Amniotic epithelial cell (primary cell): Measurements from ENCODE around the gene ASXL1.
"Not testable (repeated sequence)": the region's sequence is repeated elsewhere in the genome, so short reads cannot be mapped to it uniquely, and the experiment has no call there.

Source experiments
- DNase-seq: peaks from one replicate; pipeline ENCODE4 v3.0.0-alpha.2; 2010; ENCODE audit warnings: low read depth

Gene ASXL1

DNA sequence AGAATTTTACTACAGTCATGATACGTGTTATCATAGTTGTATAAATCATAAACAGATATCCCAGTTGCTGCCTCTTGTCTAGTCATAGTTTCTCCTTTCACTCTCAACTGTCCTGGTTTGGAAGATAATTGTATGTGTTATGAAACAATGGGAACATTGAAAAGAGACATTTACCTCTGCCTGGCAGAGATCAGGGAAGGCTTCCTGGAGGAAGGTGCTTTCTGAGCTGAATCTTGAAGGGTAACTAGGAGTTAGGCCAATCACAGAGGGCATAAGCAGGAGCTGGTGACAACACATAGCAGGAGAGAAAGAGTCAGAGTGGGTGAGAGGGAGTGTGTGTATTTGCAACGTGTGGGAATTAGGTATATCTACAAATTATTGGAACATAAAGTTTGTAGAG lies 5.4 kb downstream of the ASXL1 start:
- DNase-seq = peak; percentile 47

DNA sequence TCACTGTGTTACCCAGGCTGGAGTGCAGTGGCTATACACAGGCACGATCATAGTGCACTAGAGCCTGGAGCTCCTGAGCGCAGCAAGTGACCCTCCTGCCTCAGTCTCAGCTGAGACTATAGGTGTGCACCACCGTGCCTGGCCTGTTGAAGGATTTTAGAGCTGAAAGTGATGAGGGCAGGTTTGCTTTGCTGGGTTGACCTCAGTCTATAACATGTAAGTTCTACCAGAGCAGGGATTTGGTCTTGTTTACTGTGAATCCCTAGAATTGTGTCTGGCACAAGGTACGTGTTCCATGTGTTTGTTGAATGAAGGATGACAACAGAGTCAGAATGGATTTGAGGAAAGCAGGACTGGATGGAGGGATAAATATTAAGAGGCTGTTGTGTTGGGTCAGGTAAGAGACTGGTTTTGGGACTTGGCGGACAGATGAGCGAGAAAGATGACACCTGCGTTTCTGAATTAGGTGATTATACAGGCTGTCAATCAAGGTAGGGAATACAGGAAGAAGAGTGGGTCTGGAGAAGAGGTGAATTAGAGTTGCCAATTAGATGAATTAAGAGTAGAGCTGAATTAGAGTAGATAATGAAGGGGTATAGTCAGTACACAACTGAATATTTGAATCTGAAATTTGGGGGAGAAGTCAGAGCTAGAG lies 6.5 kb downstream of the ASXL1 start:
- DNase-seq = no peak

DNA sequence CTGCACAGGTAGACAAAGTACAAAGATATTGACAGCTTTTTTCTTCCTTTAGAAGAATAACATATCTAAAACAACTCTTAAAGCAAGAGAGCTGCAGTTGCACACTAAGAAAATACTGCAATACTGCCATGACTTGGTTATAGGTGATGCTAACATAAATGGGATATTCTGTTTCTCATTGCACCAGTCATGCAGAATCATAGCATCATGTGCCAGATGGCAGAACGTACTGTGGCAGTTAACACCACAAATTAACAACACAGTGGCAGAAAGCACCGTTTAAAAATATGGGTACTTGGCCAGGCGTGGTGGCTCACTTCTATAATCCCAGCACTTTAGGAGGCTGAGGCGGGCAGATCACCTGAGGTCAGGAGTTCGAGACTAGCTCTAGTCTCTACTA lies 7.4 kb downstream of the ASXL1 start:
- no peak for DNase-seq

DNA sequence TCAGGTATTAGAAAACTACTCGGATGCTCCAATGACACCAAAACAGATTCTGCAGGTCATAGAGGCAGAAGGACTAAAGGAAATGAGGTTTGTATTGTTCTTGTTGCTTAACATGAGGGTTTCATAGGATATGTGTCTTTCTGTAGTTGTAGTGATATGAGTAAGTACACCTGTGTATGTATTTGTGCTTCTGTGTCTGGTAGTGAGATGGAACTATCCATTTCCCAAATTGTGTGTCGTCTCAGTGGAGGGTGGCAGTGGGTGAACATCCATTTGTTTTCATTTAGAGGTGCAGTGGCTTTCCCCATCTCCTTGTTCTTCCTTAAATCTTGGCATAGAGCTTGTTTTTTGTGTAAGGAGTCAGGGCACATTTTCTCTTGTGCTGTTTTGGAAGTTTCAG lies 8.2 kb downstream of the ASXL1 start:
- DNase-seq = no peak

DNA sequence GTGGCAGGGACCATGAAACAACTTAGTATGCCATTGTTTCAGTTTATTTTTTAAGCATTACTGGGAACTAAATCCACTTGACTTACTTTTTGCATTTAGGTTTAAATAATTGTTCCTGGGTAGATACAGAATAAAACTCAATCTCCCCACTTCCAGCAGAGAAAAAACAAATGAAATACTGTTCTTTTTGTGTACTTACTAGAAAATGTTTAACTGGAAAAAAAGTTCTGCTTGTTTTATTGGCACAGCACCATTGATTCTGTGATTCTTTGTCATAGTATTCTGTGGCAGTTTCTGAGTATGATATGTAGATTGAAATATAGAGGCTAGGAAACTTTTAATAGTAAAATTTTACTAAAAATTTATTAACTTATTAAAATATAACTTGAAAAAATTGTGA lies 10.2 kb downstream of the ASXL1 start:
- no peak for DNase-seq

DNA sequence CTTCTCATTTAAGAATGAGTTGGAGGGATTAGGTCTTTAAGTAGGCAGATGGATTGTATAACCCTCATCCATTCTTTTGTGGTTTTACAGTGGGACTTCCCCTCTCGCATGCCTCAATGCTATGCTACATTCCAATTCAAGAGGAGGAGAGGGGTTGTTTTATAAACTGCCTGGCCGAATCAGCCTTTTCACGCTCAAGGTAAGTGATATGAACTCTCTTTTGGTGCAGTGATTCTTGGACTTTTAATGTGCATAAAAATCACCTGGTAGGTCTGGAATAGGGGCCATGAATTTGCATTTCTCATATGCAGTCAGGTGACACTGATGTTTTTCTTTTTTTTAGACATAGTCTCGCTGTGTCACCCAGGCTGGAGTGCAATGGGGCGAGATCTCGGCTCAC lies 10.8 kb downstream of the ASXL1 start:
- peak; percentile 70 for DNase-seq

DNA sequence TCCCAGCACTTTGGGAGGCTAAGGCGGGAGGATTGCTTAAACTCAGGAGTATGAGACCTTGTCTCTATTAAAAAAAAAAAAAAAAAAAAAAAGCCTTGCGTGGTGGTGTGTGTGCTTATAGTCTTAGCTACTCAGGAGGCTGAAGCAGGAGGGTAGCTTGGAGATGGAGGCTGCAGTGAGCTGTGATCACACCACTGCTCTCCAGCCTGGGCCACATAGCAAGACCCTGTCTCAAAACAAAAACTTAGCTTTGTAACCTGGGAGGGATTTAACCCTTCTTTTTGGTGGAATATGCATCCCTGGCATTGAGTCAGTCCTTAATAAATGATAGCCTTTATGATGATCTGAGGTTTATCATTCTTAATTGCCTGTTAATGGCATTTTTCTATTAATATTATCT lies 12.8 kb downstream of the ASXL1 start:
- no peak for DNase-seq

DNA sequence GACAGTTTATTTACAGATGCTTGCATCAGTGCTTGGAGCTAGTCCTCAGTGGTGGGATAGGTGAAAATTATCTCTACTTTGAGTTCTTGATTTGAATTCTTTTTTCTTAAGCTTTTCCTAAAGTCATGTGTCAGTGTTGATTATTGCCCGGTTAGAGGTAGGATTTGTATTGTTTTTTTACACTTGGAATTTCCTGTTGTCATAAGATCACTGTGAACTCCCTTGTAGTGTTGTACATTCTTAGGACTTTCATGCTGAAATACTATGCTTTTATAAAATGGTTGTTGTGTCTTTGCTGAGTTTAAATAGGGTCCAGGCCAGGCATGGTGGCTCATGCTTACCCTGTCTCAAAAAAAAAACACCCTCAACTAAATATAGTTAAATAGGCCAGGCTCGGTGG lies 20.3 kb downstream of the ASXL1 start:
- no peak for DNase-seq

DNA sequence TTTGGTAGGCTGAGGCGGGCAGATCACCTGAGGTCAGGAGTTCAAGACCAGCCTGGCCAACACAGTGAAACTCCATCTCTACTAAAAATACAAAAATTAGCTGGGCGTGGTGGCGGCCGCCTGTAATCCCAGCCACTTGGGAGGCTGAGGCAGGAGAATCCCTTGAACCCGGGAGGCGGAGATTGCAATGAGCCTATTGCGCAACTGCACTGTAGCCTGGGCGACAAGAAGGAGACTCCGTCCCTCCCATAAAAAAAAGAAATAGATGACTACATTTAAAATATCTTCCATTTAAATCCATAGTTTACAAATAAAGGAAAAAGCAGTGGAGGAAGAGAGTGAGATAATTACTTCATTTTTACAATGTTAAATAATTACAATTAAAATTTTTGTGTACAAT lies 21.9 kb downstream of the ASXL1 start:
- DNase-seq = not testable (repeated sequence)

DNA sequence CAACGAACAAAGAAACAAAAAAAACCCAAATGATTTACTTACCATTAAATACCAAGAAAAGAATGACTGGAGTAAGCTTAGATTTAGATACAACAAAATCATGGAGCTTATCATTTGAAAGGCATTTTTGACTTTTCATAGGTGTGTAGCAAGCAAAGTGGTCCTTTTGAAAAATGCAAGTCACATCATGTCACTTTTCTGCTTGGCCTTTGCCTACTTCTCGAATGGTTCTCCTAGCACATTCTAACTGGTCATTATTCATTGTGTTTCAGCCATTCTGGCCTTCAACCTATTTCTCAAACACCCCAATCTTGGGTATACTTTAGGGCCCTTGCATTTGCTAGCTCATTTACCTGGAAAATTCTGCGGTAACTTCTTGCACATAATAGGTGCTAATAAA lies 22.6 kb downstream of the ASXL1 start:
- DNase-seq = no peak

DNA sequence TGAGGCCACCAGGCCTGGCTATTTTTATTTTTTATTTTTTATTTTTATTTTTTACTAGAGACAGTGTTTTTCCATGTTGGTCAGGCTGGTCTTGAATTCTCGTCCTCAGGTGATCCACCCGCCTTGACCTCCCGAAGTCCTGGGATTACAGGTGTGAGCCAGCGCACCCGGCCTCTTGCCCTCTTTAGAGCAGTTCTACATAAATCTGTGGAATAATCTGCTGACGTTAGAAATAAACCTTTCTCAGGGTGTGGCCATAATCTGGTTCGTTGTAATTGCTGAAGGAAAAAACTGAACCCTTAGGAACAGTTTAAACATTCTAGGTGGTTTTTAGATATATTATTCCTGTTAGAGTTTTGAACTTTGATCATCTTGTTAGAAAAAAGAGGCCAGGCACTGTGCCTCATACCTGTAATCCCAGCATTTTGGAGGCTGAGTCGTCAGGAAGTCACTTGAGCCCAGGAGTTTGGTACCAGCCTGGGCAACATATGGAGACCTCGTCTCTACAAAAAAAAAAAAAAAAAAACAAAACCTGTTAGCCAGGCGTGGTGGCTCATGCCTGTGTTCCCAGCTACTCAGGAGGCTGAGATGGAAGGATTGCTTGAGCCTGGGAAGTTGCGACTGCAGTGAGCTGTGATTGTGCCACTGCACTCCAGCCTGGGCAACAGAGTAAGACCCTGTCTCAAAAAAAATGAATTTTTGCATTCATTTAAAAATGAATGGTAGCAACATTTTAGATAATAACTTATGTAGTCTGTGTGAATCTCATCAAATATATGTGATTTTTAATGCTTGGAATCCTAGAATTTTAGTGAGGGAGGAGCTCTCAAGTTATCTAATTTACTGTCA lies 24.2 kb downstream of the ASXL1 start:
- no peak for DNase-seq

DNA sequence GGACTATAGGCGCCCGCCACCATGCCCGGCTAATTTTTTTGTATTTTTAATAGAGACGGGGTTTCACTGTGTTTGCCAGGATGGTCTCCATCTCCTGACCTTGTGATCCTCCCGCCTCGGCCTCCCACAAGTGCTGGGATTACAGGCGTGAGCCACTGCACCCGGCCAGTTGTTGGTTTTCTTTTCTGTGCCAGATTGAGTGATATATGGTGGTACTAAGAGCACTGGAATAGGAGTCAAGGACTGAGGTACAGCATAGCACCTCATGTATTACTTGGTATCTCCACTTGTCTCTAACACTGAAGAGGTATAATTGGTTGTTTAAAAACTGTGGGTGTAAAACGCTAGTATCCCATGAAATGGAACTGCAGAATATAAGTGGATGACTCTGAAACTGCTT lies 25.3 kb downstream of the ASXL1 start:
- DNase-seq = not testable (repeated sequence)

DNA sequence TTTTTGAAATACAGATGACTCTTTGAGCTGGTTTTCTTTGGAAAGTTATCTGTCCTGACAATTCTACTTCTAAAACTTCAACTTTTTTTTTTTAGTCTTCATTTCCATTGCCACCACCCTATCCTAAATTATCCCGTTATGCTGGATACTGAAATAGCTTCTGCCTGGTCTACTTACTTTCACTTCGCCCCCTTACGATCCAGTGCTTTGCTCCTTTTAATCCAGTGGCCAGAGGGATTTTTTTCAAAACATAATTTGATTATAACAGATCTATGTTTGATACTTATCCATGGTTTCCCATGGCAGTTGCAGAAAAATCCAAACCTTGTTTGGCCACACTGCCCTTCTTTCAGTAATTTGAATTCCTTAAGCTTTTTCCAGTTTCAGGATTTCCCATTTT lies 27.4 kb downstream of the ASXL1 start:
- DNase-seq = no peak

DNA sequence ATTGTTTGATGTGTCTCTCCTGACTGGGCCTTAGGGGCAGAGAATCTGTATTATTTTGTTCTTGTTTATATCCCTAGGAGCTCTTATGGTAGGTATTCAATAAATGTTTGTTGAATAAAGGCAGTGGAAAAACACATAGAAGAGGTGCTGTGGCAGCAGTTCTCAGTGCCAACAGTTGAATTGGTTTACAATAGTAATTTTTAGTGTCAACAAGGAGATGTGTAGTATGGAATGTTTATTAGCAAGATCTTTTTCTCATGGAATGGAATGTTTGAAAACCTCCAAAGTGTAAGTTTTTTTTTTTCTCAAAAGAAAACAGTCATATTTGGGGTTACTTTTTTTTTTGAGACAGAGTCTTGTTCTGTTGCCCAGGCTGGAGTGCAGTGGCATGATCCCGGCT lies 28.0 kb downstream of the ASXL1 start:
- DNase-seq = no peak

DNA sequence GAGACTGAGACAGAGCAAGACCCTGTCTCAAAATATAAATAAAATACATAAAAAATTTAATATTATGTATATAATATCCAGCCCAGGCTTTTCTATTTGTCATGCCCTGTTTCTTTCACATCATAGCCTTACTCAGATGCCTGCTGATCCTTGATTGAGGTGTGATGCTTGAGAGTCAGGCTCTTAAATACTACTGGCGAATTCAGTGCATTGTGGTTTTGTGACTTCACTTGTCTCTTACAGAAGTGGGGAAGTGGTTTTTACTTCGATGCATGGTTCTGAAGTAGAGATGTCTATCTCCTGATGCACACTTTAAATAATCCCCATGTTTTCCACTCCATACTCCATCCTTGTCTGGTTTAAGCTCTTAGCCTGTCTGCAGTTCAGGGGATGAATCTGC lies 29.1 kb downstream of the ASXL1 start:
- DNase-seq = peak; percentile 66

DNA sequence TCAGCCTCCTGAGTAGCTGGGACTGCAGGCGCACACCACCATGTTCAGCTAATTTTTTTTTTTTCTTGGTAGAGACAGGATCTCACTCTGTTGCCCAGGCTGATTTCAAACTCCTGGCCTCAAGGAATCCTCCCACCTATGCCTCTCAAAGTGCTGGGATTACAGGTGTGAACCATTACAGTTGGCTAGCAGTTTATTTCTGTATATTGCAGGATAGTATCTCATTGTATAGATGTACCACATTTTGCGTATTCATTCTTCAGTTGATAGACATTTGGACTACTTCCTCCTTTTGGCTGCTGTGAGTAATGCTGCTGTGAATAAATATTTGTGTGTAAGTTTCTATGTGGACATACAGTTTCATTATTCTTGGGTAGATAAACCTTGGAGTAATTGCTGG lies 32.9 kb downstream of the ASXL1 start:
- DNase-seq = peak; percentile 18

DNA sequence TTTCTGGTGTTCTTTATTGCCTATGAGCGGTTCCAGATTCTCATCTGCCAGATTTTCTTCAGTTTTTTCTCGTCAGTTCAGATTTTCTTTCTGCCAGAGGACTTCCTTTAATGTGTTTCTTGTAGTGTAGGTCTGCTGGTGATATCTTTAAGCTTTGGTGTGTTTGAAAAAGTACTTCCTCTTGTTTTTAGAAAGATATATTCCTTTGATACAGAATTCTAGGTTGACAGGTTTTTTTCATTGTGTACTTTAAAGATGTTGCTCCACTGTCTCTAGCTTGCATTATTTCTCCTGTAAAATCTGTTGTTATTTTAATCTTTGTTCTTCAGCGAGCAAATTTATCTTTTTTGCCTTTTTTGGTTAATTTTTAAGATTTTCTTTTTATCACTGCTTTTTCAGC lies 36.9 kb downstream of the ASXL1 start:
- no peak for DNase-seq

DNA sequence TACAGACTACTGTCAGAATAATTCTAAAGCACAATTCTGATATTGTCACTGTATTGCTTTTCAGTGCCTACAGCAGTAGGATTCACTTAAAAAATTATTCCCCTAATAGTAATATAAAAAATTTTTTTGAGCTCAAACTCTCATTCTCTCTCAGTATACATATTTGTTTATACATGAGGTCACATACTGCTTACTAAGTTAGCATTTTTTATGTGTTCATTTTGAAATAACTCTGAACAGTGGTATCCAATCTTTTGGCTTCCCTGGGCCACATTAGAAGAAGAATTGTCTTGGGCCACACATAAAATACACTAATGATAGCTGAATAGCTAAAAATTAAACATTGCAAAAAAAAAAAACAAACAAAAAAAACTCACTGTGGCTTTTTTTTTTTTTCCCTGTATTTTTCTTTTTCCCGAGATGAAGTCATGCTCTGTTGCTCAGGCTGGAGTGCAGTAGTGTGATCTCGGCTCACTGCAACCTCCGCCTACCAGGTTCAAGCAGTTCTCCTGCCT lies 38.6 kb downstream of the ASXL1 start:
- DNase-seq = no peak

DNA sequence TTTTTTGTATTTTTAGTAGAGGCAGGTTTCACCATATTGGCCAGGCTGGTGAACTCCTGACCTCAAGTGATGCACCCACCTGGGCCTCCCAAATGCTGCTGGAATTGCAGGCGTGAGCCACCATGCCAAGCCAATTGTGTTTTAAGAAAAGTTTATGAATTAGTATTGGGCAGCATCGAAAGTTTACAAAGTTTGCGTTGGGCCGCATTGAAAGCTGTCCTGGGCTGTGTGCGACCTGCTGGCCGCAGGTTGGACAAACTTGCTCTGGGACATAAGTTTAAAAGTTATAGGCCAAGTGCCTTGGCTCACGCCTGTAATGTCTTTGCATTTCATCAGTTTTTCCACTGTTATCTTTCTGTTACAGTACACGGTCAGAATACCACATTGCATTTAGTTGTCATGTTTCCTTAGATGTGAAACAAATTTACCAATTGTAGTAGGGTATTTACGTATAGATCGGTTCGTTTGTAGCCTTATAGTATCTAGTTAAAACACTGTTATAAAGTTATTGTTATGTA lies 39.5 kb downstream of the ASXL1 start:
- no peak for DNase-seq

DNA sequence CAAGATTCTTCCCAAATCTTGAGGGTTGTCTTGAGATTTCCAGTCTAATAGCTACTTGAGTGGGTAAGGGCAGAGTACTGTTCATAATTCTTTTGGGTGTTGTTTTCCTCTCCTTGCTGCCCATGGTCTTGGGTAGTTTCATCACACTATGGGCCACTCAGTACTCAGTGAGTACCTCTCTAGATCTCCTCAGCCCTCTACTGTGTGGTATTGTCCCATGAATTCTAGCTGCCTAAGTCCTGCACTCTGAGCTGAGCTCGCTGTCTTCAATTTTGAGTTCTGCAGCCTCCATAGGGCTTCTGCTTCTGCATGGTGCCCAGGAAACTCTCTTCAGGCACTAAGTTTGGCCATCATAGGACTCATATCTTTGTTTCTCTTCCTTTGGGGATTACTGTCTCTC lies 42.3 kb downstream of the ASXL1 start:
- DNase-seq = no peak

DNA sequence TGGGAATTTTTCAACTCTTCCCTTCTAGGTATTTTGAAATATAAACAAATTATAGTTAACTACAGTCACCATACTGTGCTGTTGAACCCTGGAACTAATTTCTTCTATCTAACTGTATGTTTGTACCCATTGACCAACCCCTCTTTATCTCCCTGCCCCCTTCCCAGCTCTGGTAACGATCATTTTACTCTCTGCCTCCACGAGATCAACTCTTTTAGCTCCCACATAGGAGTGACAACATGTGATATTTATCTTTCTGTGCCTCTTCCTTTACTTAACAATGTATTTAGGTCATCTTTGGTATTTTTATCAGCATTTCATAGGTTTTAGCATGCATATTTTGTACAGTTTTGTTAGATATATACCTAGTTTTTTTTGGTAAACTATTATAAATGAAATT lies 45.9 kb downstream of the ASXL1 start:
- DNase-seq = no peak

DNA sequence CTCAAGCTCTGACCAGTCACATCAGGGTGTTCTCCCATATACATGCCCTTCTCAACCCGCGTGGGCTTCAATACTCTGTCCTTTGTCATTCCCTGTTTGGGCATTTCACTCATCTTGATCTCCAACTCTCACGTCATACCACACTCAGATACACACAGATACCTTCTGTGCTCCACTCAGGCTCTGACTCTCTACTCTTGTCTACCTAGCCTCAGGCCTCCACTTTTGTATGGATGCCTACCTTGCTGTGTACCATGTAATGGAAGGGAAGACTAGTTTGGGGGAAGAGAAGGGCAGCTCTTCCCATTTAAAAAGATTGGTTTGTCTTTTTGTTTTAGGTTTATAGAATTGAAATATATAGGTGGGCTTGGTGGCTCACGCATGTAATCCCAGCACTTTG lies 48.6 kb downstream of the ASXL1 start:
- no peak for DNase-seq

DNA sequence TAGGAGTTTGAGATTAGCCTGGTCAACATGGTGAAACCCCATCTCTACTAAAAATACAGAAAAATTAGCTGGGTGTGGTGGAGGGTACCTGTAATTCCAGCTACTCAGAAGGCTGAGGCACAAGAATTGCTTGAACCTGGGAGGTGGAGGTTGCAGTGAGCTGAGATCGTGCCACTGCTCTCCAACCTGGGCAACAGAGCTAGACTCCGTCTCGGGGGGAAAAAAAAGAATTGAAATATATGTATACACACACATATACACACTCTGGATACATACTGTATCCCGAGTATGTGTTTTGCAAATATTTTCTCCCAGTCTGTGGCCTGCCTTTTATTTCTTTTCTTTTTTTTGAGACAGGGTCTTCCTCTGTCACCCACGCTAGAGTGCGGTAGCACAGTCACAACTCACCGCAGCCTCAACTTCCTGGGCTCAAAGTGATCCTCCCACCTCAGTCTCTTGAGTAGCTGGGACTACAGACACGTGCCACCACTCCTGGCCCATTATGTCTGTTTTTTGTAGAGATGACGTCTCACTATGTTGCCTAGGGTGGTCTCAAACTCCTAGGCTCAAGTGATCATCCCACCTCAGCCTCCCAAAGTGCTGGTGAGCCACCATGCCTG lies 49.1 kb downstream of the ASXL1 start:
- DNase-seq = not testable (repeated sequence)
